MM.1S (cell line): Measurements from ENCODE around the gene WDR17.

Experiments used
- DNase-seq: peaks from one replicate; pipeline ENCODE4 v3.0.0-alpha.2; 2015
- H2AFZ ChIP-seq: fragments of 300-600 bp; sonication (generic); 2 replicates; pipeline ENCODE4 v1.6.0; 2016; ENCODE audit warnings: antibody characterized with exemption, low read length
- H3F3A ChIP-seq: fragments of 300-600 bp; sonication (generic); 2 replicates; pipeline ENCODE4 v1.6.1; 2016; ENCODE audit warnings: mild to moderate bottlenecking, antibody characterized with exemption, low read length, moderate library complexity, mixed read lengths; ENCODE audit not compliant: insufficient read depth
- H3K27ac ChIP-seq: fragments of 300-600 bp; sonication (generic); 2 replicates; pipeline ENCODE4 v1.5.1; 2016; ENCODE audit warnings: mild to moderate bottlenecking, low read length
- H3K27me3 ChIP-seq: fragments of 300-600 bp; sonication (generic); replicated peaks from 2 replicates; pipeline ENCODE4 v1.6.0; 2016; ENCODE audit warnings: low read length; ENCODE audit not compliant: insufficient read depth
- H3K36me3 ChIP-seq: fragments of 300-600 bp; sonication (generic); replicated peaks from 2 replicates; pipeline ENCODE4 v1.6.1; 2016; ENCODE audit warnings: mild to moderate bottlenecking, low read length, mixed read lengths; ENCODE audit not compliant: insufficient read depth
- H3K4me1 ChIP-seq: fragments of 300-600 bp; sonication (generic); 2 replicates; pipeline ENCODE4 v1.6.1; 2016; ENCODE audit warnings: low read length, mixed read lengths
- H3K4me2 ChIP-seq: fragments of 300-600 bp; sonication (generic); 2 replicates; pipeline ENCODE4 v1.6.0; 2016; ENCODE audit warnings: low read depth, low read length
- H3K4me3 ChIP-seq: fragments of 300-600 bp; sonication (generic); 2 replicates; pipeline ENCODE4 v1.5.1; 2016; ENCODE audit warnings: low read length, mixed read lengths
- H3K79me2 ChIP-seq: fragments of 300-600 bp; sonication (generic); 2 replicates; pipeline ENCODE4 v1.6.1; 2016; ENCODE audit warnings: mixed run types, low read length, mixed read lengths
- H3K9ac ChIP-seq: fragments of 300-600 bp; sonication (generic); 2 replicates; pipeline ENCODE4 v1.6.1; 2016; ENCODE audit warnings: low read length, mixed read lengths
- H3K9me2 ChIP-seq: fragments of 300-600 bp; sonication (generic); replicated peaks from 2 replicates; pipeline ENCODE4 v1.6.1; 2016; ENCODE audit warnings: mild to moderate bottlenecking, low read length, mixed read lengths; ENCODE audit not compliant: insufficient read depth
- H3K9me3 ChIP-seq: fragments of 300-600 bp; sonication (generic); replicated peaks from 2 replicates; pipeline ENCODE4 v1.6.1; 2016; ENCODE audit warnings: mild to moderate bottlenecking, low read length, mixed read lengths; ENCODE audit not compliant: insufficient read depth
- H4K20me1 ChIP-seq: fragments of 300-600 bp; sonication (generic); 2 replicates; pipeline ENCODE4 v1.6.1; 2016; ENCODE audit warnings: mild to moderate bottlenecking, low read length, moderate library complexity, mixed read lengths; ENCODE audit not compliant: insufficient read depth
- CTCF ChIP-seq: fragments of 300-600 bp; sonication (generic); IDR thresholded peaks from 2 replicates; pipeline ENCODE4 v1.5.1; 2016; ENCODE audit warnings: antibody characterized with exemption, low read length, mixed read lengths
- EZH2 ChIP-seq: fragments of 300-600 bp; sonication (generic); optimal IDR thresholded peaks from 2 replicates; pipeline ENCODE3; 2017; ENCODE audit warnings: low read depth, mild to moderate bottlenecking, antibody characterized with exemption, low read length, mixed read lengths
- EZH2phosphoT487 ChIP-seq: fragments of 300-600 bp; sonication (generic); IDR thresholded peaks from 2 replicates; pipeline ENCODE4 v1.6.1; 2018; ENCODE audit warnings: antibody characterized with exemption, low read length

WDR17 gene

DNA sequence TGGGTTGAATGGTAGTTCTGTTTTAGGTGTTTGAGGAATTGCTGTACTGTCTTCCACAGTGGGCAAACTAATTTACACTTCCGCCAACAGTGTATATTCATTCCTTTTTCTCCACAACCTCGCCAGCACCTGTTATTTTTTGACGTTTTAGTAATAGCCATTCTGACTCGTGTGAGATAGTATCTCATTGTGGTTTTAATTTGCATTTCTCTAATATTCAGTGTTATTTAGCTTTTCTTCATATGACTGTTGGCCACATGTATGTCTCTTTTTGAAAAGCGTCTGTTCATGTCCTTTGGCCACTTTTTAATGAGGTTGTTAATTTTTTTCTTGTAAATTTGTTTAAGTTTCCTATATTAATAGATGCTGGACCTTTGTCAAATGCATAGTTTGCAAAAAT is 26.9 kb upstream of the WDR17 start:
- Histone ChIP-seq H2AFZ (no peak overlapping the region), H3K27me3 (no peaks in the 10 kb centered on the region), H3K27ac (no peak overlapping the region), H3K36me3 (no peaks in the 10 kb centered on the region), H4K20me1 (no peaks in the 10 kb centered on the region), H3F3A (peaks cover 12% of the 10 kb centered on the region), H3K9me2 (no peaks in the 10 kb centered on the region), H3K79me2 (no peaks in the 10 kb centered on the region), H3K9me3 (no peaks in the 10 kb centered on the region), H3K9ac (no peak overlapping the region), H3K4me3 (no peak overlapping the region), H3K4me2 (no peak overlapping the region), H3K4me1 (peaks cover 12% of the 10 kb centered on the region)
- TF ChIP-seq EZH2phosphoT487 (no peak), EZH2 (no peak), CTCF (no peak)
- DNase-seq = no peak

DNA sequence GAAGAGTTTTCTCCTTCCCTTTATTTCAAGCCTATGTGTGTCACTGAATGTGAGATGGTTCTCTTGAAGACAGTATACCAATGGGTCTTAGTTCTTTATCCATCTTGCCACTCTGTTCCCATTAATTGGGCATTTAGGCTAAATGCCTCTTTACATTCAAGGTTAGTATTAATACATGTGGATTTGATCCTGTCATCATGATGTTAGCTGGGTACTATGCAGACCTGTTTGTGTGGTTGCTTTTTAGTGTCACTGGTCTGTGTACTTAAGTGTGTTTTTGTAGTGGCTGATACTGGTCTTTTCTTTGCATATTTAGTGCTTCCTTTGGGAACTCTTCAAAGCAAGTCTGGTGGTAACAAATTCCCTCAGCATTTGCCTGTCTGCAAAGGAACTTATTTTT is 23.4 kb upstream of the WDR17 start:
- H3K4me3 ChIP-seq = no peak overlapping the region
- TF ChIP-seq EZH2phosphoT487 (no peak), EZH2 (no peak), CTCF (no peak)
- H3K9me2 ChIP-seq = no peaks in the 10 kb centered on the region
- H3K4me1 ChIP-seq = no peaks in the 10 kb centered on the region
- H3K9me3 ChIP-seq = no peaks in the 10 kb centered on the region
- H3K27ac ChIP-seq = no peak overlapping the region
- no peak overlapping the region for H2AFZ ChIP-seq
- no peaks in the 10 kb centered on the region for H4K20me1 ChIP-seq
- H3K79me2 ChIP-seq = no peaks in the 10 kb centered on the region
- H3K9ac ChIP-seq = no peak overlapping the region
- H3K27me3 ChIP-seq = no peaks in the 10 kb centered on the region
- H3K4me2 ChIP-seq = no peak overlapping the region
- H3F3A ChIP-seq = peaks cover under 1% of the 10 kb centered on the region; the same call in 1 of the 2 replicates
- H3K36me3 ChIP-seq = no peaks in the 10 kb centered on the region
- DNase-seq = no peak

DNA sequence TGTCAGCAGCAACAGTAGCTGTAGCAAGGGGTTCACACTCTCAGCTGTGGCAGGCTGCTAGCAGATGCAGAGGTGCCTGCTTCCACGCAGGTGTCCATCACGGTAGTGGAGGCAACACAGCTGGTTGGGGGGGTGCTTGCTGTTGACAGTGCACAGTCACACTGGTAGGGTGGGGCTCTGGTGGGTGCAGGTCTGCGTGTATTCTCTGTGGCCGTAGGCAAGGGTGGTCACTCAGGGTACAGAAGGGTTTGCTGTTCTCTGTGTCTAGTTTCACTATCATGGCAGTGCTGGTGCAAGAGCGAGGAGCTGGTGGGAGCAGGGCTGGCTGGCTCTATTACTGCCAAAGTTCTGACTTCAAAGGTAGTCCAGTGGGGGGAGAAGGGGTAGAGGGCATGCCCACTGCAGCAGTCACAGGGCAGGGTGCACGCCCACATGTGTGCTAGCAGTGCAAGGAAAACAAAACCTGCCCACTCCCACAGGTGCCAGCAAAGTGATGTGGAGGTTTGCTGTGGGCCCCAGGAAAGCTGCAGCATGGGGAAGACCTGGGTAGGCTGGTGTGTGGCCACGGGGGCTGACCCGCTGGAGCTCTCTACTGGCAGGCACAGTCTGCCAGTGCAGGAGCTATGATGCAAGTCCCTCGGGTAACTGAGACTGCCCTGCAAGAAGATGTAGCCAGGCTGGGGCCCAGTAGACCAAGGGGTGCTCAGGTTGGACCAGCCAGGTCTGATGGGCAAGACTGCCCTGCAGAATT is 21.6 kb upstream of the WDR17 start:
- no peak for DNase-seq
- H3K4me1 ChIP-seq = no peaks in the 10 kb centered on the region
- no peaks in the 10 kb centered on the region for H3K9me3 ChIP-seq
- no peak overlapping the region for H3K9ac ChIP-seq
- H3F3A ChIP-seq = no peaks in the 10 kb centered on the region
- no peaks in the 10 kb centered on the region for H3K79me2 ChIP-seq
- H4K20me1 ChIP-seq = no peaks in the 10 kb centered on the region
- no peaks in the 10 kb centered on the region for H3K36me3 ChIP-seq
- H2AFZ ChIP-seq = no peak overlapping the region
- no peak overlapping the region for H3K27ac ChIP-seq
- H3K4me3 ChIP-seq = no peak overlapping the region
- no peaks in the 10 kb centered on the region for H3K9me2 ChIP-seq
- no peak overlapping the region for H3K4me2 ChIP-seq
- no peaks in the 10 kb centered on the region for H3K27me3 ChIP-seq
- TF ChIP-seq CTCF (no peak), EZH2 (no peak), EZH2phosphoT487 (no peak)
